ENCODE results near the gene PCDH9.

PCDH9 gene

GRCh38 chr13:66665991-66666390 lies 564.1 kb downstream of the PCDH9 start:
- DNase-seq: no peak
- Mint-ChIP-seq H3K27me3 (no peaks in the 10 kb centered on the region), H3K36me3 (ENCODE audit: insufficient read depth) (no peaks in the 10 kb centered on the region), H3K27ac (no peak overlapping the region), H3K4me1 (ENCODE audit: low read depth in 2 of 2) (no peaks in the 10 kb centered on the region), H3K4me3 (no peak overlapping the region), H3K9me3 (peaks cover 2 to 6% of the 10 kb centered on the region in 2 donors)
- no peak for ATAC-seq (replicated peaks)

DNA sequence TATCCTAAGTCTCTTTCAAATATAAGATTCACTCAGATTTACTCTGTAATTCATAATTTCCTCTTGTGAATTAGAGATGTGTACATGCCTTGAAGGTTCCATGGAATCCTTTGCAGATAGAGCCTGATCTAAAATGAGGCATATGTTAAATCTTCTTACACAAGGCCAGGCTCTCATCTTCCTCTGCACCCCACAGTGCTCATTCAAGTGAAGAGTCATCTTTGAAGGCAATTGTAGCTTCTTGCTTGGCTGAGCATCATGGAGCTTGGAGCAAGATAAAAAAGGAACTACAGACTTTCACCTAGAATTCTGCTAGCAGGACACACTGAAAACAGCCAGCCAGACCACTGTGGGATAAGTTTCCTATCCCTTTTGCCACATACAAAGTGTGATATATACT lies 566.4 kb downstream of the PCDH9 start:
- no peaks in the 10 kb centered on the region for H3K36me3 Mint-ChIP-seq (ENCODE audit: insufficient read depth)
- no peak for ATAC-seq (replicated peaks)
- no peak overlapping the region for H3K4me3 Mint-ChIP-seq
- H3K4me1 Mint-ChIP-seq (ENCODE audit: low read depth in 2 of 2): no peaks in the 10 kb centered on the region
- no peak for DNase-seq
- no peak overlapping the region for H3K27ac Mint-ChIP-seq
- no peaks in the 10 kb centered on the region for H3K27me3 Mint-ChIP-seq
- H3K9me3 Mint-ChIP-seq: peaks cover 4 to 10% of the 10 kb centered on the region in 2 donors

DNA sequence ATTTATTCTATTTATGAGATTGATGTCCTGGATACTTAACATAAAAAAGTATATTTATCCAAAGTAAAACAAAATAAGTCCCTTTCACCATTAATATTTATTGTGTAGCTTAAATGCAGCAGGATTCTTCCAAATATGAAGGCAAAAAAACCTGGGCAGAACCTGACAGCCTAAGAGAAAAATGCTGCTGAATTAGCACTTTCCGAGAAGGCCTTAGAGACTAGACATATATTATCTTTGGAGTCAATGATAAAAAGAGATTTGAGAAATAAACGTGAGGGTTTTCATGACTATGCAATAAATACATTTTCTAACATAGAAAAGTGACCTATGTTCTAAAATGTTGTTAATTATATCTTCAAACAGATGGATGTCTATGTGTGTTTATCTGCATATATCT lies 566.9 kb downstream of the PCDH9 start:
- no peak for ATAC-seq (replicated peaks)
- no peak overlapping the region for H3K27ac Mint-ChIP-seq
- DNase-seq: no peak
- no peaks in the 10 kb centered on the region for H3K36me3 Mint-ChIP-seq (ENCODE audit: insufficient read depth)
- H3K4me3 Mint-ChIP-seq: no peak overlapping the region
- H3K4me1 Mint-ChIP-seq (ENCODE audit: low read depth in 2 of 2): no peaks in the 10 kb centered on the region
- H3K9me3 Mint-ChIP-seq: peaks cover 4 to 10% of the 10 kb centered on the region in 2 donors
- H3K27me3 Mint-ChIP-seq: no peaks in the 10 kb centered on the region

GRCh38 chr13:66661336-66661735 lies 568.8 kb downstream of the PCDH9 start:
- ATAC-seq (replicated peaks) (no peak), DNase-seq (no peak)
- Mint-ChIP-seq H3K36me3 (ENCODE audit: insufficient read depth) (no peaks in the 10 kb centered on the region), H3K27me3 (no peaks in the 10 kb centered on the region), H3K27ac (no peak overlapping the region), H3K9me3 (peaks cover 4 to 10% of the 10 kb centered on the region in 2 donors), H3K4me3 (no peak overlapping the region), H3K4me1 (ENCODE audit: low read depth in 2 of 2) (no peaks in the 10 kb centered on the region)

DNA sequence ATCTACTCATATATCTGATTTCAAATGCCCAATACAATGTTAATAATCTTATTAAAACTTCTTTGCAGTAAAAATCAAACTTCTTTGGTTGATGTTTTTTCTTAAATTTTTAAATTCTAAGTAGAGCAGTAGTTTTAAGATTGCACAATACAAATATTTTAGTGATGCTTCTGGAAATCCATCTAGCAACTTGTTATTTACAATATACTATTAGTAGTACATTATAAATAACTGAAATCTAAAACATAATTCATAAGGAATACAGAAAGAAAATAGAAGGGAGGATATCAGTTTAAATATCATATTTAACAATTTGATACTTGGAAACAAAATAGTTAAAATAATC lies 569.7 kb downstream of the PCDH9 start:
- H3K36me3 Mint-ChIP-seq (ENCODE audit: insufficient read depth): no peaks in the 10 kb centered on the region

DNA sequence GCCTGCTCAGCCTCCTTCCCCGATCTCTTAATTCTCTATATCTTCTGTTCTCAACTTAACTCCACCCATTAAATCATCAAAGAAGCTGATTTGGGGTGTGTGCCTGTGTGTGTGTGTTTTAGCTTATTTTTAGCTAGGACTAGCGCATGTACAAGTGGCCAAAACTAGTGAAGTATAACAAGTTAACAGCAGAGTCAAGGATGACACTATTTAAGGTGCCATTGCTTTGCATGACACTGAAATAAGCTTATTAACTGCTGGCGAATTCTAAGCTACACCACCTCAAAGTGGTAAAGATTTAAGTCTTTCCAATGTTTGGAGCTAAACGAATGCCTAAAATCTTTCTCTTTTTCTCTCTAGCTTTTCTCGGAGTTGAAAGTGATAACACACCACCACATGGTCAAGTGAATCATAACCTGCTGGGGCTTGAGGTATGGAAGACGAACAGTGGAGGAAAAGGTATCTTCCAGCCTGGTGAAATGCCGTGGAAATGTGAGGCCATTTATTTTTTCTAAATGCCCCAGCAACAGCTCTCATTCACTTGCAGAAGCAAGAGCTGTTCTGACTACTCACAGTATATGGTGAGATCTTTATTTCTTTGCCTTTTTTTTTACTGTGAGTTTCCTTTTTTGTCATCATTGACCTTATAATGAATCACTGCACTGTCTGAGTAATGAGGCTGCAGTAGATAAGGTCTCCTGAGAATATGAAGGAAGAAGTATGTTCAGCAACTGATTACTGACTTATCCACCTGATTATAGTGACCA lies 570.3 kb downstream of the PCDH9 start:
- DNase-seq (no peak), ATAC-seq (replicated peaks) (no peak)
- H3K27me3 Mint-ChIP-seq: no peaks in the 10 kb centered on the region
- peaks cover 4 to 10% of the 10 kb centered on the region in 2 donors for H3K9me3 Mint-ChIP-seq
- no peaks in the 10 kb centered on the region for H3K4me1 Mint-ChIP-seq (ENCODE audit: low read depth in 2 of 2)
- H3K4me3 Mint-ChIP-seq: no peak overlapping the region
- no peak overlapping the region for H3K27ac Mint-ChIP-seq
- no peaks in the 10 kb centered on the region for H3K36me3 Mint-ChIP-seq (ENCODE audit: insufficient read depth)

More for the DNA sequence above, 569.7 kb downstream of the PCDH9 start:
- Mint-ChIP-seq H3K4me1 (ENCODE audit: low read depth in 2 of 2) (no peaks in the 10 kb centered on the region), H3K27me3 (no peaks in the 10 kb centered on the region), H3K27ac (no peak overlapping the region), H3K4me3 (no peak overlapping the region), H3K9me3 (peaks cover 4 to 10% of the 10 kb centered on the region in 2 donors)
- DNase-seq (no peak), ATAC-seq (replicated peaks) (no peak)

GRCh38 chr13:66659286-66659685 lies 570.9 kb downstream of the PCDH9 start:
- no peaks in the 10 kb centered on the region for H3K4me1 Mint-ChIP-seq (ENCODE audit: low read depth in 2 of 2)
- ATAC-seq (replicated peaks): no peak
- no peak overlapping the region for H3K27ac Mint-ChIP-seq

DNA sequence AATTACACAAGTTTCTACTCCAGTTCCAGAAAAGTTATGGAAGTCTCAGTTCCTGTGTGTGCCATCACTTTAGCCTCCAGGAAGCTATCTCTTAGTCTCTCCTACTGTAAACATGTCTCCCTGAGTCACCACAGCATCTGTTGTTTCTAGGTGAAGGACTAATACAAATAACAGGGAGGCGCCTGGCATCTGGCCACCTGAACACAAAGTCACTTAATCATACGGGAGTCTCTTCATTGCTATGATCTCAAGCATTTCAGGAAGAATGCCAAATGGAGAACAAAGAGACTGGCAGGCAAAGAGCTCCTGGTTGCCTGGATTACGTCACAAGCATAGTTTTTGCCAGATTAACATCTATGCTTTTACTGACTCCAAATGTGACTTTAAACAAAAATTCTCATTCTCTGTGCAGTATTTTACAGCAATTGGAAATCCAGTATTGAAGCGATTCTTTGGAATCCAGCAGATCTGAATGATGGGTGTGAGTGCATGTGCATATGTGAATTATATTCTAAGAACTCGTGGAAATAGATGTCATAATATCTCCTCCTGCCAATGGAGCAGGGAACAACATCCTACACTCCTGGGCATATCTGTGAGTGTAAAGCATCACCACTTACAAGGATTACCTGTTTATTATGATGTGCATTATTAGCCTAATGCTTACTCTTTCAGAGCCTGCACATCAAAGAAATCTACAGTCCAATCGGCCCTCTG lies 572.8 kb downstream of the PCDH9 start:
- ATAC-seq (replicated peaks) (no peak), DNase-seq (no peak)
- H3K36me3 Mint-ChIP-seq (ENCODE audit: insufficient read depth): no peaks in the 10 kb centered on the region
- no peaks in the 10 kb centered on the region for H3K4me1 Mint-ChIP-seq (ENCODE audit: low read depth in 2 of 2)
- H3K27ac Mint-ChIP-seq: no peak overlapping the region
- no peaks in the 10 kb centered on the region for H3K27me3 Mint-ChIP-seq
- H3K9me3 Mint-ChIP-seq: peaks cover 4 to 8% of the 10 kb centered on the region in 2 donors
- no peak overlapping the region for H3K4me3 Mint-ChIP-seq

More at GRCh38 chr13:66659286-66659685, 570.9 kb downstream of the PCDH9 start:
- H3K36me3 Mint-ChIP-seq (ENCODE audit: insufficient read depth): no peaks in the 10 kb centered on the region
- no peaks in the 10 kb centered on the region for H3K27me3 Mint-ChIP-seq
- no peak for DNase-seq
- H3K4me3 Mint-ChIP-seq: no peak overlapping the region
- H3K9me3 Mint-ChIP-seq: peaks cover 4 to 8% of the 10 kb centered on the region in 2 donors

DNA sequence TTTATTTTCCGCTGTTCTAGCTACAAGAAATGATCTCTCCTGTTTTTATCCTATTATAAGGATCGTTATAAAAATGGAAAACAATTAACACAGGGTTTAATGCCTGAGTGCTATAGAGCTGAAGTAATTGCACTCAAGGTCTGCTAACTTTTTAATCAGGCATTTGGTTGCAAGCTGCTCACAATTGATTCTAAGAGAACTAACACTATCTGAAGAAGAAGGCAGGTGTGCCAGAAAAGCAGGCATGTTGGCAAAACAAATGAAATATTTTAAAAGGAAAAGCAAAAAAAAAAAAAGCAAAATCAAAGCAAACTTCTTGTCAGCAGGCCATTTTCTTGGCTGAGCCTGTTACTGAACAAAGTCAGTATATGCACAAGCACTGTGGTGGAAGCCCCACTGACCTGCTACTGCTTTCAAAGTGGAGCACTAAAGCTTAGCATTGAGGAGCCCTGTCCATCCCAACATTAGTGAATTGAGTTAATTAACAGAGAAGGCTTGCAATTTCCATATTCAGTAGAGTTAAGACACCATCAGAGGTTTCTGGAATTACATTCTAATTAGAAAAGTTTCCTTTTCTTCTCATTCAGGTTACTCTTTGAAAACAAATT lies 574.2 kb downstream of the PCDH9 start:
- ATAC-seq (replicated peaks) (no peak), DNase-seq (no peak)
- Mint-ChIP-seq H3K27me3 (no peaks in the 10 kb centered on the region), H3K4me1 (ENCODE audit: low read depth in 2 of 2) (no peaks in the 10 kb centered on the region), H3K27ac (no peak overlapping the region), H3K36me3 (ENCODE audit: insufficient read depth) (no peaks in the 10 kb centered on the region), H3K9me3 (peaks cover 4 to 6% of the 10 kb centered on the region in 2 donors), H3K4me3 (no peak overlapping the region)

GRCh38 chr13:66644855-66645460 lies 585.2 kb downstream of the PCDH9 start:
- ATAC-seq (replicated peaks): no peak

GRCh38 chr13:66640231-66640630 lies 589.9 kb downstream of the PCDH9 start:
- no peaks in the 10 kb centered on the region for H3K27me3 Mint-ChIP-seq
- H3K4me3 Mint-ChIP-seq: no peak overlapping the region
- ATAC-seq (replicated peaks) (no peak), DNase-seq (no peak)
- no peaks in the 10 kb centered on the region for H3K9me3 Mint-ChIP-seq
- no peaks in the 10 kb centered on the region for H3K36me3 Mint-ChIP-seq (ENCODE audit: insufficient read depth)
- H3K4me1 Mint-ChIP-seq (ENCODE audit: low read depth in 2 of 2): no peaks in the 10 kb centered on the region
- no peak overlapping the region for H3K27ac Mint-ChIP-seq

More at GRCh38 chr13:66644855-66645460, 585.2 kb downstream of the PCDH9 start:
- Mint-ChIP-seq H3K4me1 (ENCODE audit: low read depth in 2 of 2) (no peaks in the 10 kb centered on the region), H3K4me3 (no peak overlapping the region), H3K27ac (no peak overlapping the region), H3K27me3 (no peaks in the 10 kb centered on the region), H3K9me3 (peaks cover 0 to 4% of the 10 kb centered on the region in 2 donors), H3K36me3 (ENCODE audit: insufficient read depth) (no peaks in the 10 kb centered on the region)
- no peak for DNase-seq

DNA sequence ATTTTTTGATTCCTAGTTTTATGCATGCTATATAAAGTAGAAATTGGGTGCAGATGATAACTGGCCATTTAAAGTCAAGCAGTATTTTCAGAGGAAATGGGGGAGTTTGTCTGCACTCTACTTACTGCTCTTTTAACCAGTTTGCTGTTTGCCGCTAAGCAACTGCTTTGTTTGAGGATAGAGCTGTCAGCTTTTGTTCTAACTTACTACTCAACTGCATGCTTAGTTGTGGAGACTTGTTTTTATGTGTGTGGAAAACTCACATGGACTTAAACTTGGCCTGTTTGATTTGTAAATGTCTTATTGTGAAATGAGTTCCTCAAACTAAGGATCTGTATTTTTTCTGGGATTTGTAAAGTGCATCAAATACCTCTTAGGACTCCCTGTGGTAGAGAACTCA lies 591.1 kb downstream of the PCDH9 start:
- Mint-ChIP-seq H3K36me3 (ENCODE audit: insufficient read depth) (no peaks in the 10 kb centered on the region), H3K27me3 (no peaks in the 10 kb centered on the region), H3K9me3 (peaks cover 2 to 4% of the 10 kb centered on the region in 2 donors), H3K27ac (no peak overlapping the region), H3K4me1 (ENCODE audit: low read depth in 2 of 2) (no peaks in the 10 kb centered on the region), H3K4me3 (no peak overlapping the region)
- ATAC-seq (replicated peaks): no peak
- no peak for DNase-seq

DNA sequence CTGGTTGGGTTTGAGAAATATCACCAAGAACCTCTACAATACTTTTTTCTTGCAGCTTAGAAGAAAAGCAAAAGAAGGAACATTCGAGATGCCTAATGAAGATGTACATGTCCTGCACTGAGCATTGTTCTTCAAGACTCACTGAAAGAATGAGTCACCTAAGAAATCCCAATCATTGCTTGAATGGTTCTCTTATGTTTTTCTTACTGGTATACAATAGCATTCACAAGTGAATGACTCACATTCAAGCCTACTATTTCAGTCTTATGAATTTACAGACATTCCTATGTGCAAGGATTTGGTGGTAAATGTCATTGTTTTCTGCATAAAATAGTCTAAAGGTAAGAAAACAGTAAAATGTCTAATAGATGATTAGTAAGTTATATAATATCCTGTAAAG lies 594.6 kb downstream of the PCDH9 start:
- ATAC-seq (replicated peaks): no peak
- H3K9me3 Mint-ChIP-seq: peaks cover 3 to 7% of the 10 kb centered on the region in 2 donors
- no peak overlapping the region for H3K27ac Mint-ChIP-seq
- no peaks in the 10 kb centered on the region for H3K36me3 Mint-ChIP-seq (ENCODE audit: insufficient read depth)
- no peak for DNase-seq
- no peaks in the 10 kb centered on the region for H3K27me3 Mint-ChIP-seq
- H3K4me3 Mint-ChIP-seq: no peak overlapping the region
- H3K4me1 Mint-ChIP-seq (ENCODE audit: low read depth in 2 of 2): no peaks in the 10 kb centered on the region

Measured in effector memory CD8-positive, alpha-beta T cell (primary cell).